ENCODE results near the gene FSD1. TPM values are rescaled to one million over a fixed set of nuclear protein-coding genes. Genes with fewer than 3 reads are reported as not detected.

Gene FSD1
- total RNA-seq, 4 donors from 2014 or later = 1.0 to 8.4 (median 1.4) TPM; not detected in 1

DNA sequence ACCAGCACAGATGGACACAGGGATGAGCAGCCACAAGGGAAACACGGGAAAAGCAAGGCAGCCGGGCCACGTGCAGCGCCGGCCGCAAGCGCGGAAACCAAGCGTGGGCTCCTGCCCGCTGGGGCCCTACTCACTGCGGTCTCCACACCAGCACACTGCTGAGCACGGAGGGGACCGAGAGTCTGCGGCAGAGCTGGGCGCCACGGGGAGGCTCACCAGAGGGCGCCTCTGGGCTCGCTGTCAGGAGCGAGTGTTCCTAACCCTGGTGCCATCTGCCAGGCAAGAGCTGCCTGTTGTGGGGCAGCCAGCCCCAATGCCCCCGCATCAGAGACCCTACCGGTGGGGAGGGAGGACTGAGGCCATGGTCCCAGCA, 65.5 kb downstream of the FSD1 start:
- DNase-seq = peak in 2 of 3 donors; percentile 79 to 90

DNA sequence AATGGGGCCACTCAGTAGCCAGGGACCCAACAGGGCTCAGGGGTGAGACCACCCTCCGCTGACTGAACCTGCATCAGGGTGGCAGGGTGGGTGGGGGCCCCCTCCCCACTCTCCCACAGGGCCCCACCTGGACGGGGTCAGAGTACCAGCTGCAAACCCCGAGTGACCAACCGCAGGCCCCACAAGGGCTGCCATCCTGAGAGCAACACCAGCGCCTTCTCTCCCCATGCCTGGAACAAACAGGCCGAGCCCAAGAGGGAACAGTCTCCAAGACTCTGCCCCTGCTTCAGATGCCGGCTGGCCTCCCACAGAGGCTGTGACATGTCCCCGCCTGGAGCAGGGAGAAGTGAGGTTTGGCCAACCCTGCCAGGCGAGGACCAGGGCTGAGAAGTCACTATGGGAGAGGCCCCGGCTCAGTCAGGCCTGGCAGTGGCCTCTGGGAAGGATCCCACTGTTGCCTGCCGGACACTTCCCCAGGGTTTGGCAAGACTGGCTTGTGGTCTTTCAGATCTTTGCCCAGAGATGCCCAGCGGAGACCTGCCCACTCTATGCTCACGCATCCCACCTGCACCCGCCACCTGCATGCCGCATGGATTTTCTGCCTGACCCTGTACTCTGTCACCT, 66.1 kb downstream of the FSD1 start:
- Histone ChIP-seq H3K36me3 (peaks cover 0 to 24% (median 0%) of the 10 kb centered on the region in 3 donors), H3K27ac (peak overlapping the region; percentile 78 to 94 (median 85))

More for the DNA sequence above, 65.5 kb downstream of the FSD1 start:
- no peak for TF ChIP-seq POLR2A (IDR thresholded peaks at IDR 0.05)
- TF ChIP-seq, protein P1, sequence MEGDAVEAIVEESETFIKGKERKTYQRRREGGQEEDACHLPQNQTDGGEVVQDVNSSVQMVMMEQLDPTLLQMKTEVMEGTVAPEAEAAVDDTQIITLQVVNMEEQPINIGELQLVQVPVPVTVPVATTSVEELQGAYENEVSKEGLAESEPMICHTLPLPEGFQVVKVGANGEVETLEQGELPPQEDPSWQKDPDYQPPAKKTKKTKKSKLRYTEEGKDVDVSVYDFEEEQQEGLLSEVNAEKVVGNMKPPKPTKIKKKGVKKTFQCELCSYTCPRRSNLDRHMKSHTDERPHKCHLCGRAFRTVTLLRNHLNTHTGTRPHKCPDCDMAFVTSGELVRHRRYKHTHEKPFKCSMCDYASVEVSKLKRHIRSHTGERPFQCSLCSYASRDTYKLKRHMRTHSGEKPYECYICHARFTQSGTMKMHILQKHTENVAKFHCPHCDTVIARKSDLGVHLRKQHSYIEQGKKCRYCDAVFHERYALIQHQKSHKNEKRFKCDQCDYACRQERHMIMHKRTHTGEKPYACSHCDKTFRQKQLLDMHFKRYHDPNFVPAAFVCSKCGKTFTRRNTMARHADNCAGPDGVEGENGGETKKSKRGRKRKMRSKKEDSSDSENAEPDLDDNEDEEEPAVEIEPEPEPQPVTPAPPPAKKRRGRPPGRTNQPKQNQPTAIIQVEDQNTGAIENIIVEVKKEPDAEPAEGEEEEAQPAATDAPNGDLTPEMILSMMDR (IDR thresholded peaks at IDR 0.05) = peak in 5 of 6 experiments; percentile 26 to 75 (median 58)
- Histone ChIP-seq H3K27me3 (no peaks in the 10 kb centered on the region), H3K27ac (peak overlapping the region; percentile 78 to 94 (median 85)), H3K36me3 (peaks cover 0 to 31% (median 0%) of the 10 kb centered on the region in 3 donors), H3K4me3 (peak overlapping the region; percentile 6 to 39 (median 38)), H3K9me3 (no peaks in the 10 kb centered on the region), H3K4me1 (peaks cover 9 to 56% (median 51%) of the 10 kb centered on the region in 4 donors)

DNA sequence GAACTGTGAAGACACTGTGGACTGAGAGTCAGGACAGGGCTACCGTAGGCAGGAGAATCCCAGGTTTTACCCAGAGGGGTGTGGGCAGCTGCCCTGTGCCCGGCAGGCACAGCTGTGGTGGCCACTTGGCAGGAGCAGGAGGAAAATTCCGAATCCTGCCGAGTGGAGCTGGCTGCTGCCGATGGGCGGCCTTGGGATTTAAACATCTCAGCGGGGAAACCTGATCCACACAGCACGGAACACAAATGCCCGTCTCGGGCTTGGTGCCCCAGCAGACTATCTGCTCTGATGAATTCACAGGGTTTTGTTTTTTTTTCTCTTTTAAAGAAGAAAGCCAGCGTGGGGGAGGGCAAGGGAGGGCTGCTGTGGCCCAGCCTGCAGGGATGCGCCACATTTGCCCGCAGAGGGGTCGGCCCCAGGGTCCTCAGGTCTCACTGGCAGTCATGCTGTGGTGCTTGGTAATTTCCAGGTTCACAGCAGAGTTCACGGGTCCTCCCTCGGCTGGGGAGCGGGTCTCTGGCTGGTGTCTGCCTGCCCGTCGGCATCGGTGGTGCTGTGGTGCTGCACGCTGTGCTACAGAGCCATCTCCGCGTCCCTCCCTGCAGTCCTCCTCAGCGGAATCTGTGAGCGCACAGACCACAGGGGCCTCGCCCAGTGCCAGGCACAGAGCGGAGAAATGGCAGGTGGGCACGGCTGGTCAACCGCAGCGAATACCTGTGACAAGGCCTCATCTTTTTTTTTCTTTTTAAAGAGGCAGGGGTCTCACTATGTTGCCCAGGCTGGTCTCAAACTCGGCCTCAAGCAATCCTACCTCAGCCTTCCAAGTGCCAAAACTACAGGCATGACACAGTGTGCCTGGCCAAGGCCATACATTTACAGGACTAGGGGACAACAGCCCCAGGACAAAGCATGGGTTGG, 67.1 kb downstream of the FSD1 start:
- TF ChIP-seq, protein P1 (IDR thresholded peaks at IDR 0.05) = no peak
- TF ChIP-seq POLR2A (IDR thresholded peaks at IDR 0.05) = no peak
- peak overlapping the region in 1 of 4 donors; percentile 26 for H3K27ac ChIP-seq
- no peaks in the 10 kb centered on the region for H3K9me3 ChIP-seq
- H3K27me3 ChIP-seq = no peaks in the 10 kb centered on the region
- H3K4me1 ChIP-seq = peaks cover 12 to 73% (median 66%) of the 10 kb centered on the region in 4 donors
- DNase-seq = no peak
- H3K4me3 ChIP-seq = no peak overlapping the region
- peaks cover 0 to 14% (median 0%) of the 10 kb centered on the region in 3 donors for H3K36me3 ChIP-seq

More for the DNA sequence above, 66.1 kb downstream of the FSD1 start:
- no peaks in the 10 kb centered on the region for H3K9me3 ChIP-seq
- peaks cover 12 to 63% (median 57%) of the 10 kb centered on the region in 4 donors for H3K4me1 ChIP-seq
- no peaks in the 10 kb centered on the region for H3K27me3 ChIP-seq
- DNase-seq = no peak
- TF ChIP-seq, protein P1 (IDR thresholded peaks at IDR 0.05) = no peak
- no peak for TF ChIP-seq POLR2A (IDR thresholded peaks at IDR 0.05)
- H3K4me3 ChIP-seq = peak overlapping the region in 3 of 4 donors; percentile 38 to 39 (median 39)

DNA sequence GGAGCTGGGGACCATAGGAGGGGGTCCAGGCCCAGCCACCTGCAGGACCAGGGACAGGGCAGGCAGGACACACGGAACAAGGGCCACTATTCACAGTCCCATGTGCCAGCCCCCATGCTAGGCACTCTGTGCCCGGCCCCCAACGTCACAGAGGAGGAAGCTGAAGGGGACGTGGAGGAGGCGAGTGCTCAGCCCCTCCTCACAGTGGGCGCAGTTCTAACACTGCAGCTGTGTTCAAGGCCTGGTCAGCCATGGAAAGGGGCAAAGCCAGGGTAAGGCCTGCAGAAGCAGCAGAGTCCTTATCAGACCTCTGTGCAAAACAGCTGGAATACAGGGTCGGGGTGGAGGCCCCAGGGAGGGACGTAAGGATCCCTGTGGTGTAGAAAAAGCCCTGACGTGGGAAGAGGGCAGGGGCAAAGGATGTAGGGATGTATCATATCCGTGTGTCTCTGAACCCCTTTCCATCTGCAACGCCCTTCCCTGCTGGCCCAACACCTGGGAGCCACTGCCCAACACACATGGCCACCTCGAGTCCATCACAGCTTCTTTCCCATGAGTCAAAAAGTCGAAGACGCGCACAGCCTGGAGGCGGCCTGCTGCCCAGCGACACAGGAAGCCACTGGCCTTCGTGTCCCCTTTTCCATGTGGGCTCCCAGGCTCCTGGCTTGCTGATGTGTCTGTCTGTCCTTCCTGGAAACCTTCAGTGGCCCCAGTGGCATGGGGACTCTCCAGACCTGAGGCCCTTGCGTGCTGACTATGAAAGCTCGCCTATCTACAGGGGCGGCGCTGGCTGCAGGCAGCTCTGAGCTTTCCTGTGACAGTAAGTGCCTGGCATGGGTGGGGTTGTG, 68.0 kb downstream of the FSD1 start:
- Histone ChIP-seq H3K27me3 (no peaks in the 10 kb centered on the region), H3K4me1 (peaks cover 12 to 82% (median 71%) of the 10 kb centered on the region in 4 donors), H3K9me3 (no peaks in the 10 kb centered on the region), H3K36me3 (peaks cover 0 to 7% (median 0%) of the 10 kb centered on the region in 3 donors), H3K27ac (peak overlapping the region in 2 of 4 donors; percentile 85 to 95), H3K4me3 (no peak overlapping the region)
- TF ChIP-seq, protein P1 (IDR thresholded peaks at IDR 0.05) = no peak
- no peak for TF ChIP-seq POLR2A (IDR thresholded peaks at IDR 0.05)
- no peak for DNase-seq

DNA sequence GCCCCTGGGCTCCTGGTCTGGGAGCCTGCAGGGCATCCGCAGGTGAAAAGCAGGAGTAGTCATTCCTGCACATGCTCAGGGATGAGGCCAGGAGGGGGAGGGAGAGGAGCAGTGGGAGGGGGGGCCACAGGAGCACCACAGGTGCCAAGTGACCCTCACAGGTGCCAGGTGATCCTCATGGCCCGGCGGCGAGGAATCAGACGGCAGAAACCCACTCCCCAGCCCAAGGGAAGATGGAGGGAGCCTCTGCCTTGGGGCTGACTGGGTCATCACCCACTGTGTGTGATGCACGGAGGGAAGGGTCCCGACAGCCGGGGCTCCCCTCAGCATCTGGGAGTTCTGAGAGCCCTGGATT, 68.6 kb downstream of the FSD1 start:
- no peaks in the 10 kb centered on the region for H3K27me3 ChIP-seq
- H3K4me1 ChIP-seq = peaks cover 12 to 84% (median 71%) of the 10 kb centered on the region in 4 donors
- peak overlapping the region in 3 of 4 donors; percentile 77 to 95 (median 85) for H3K27ac ChIP-seq
- TF ChIP-seq, protein P1 (IDR thresholded peaks at IDR 0.05) = no peak
- no peak for TF ChIP-seq POLR2A (IDR thresholded peaks at IDR 0.05)
- H3K4me3 ChIP-seq = no peak overlapping the region
- no peaks in the 10 kb centered on the region for H3K9me3 ChIP-seq
- no peak for DNase-seq
- peaks cover 0 to 6% (median 0%) of the 10 kb centered on the region in 3 donors for H3K36me3 ChIP-seq

Measured in Peyer's patch (tissue), 4 donors.